Measurements from ENCODE around the gene RWDD1.

- no peak for TF ChIP-seq CTCF (conservative IDR thresholded peaks at IDR 0.05; ENCODE audit: low read length)
- no peak for TF ChIP-seq EZH2phosphoT487 (IDR thresholded peaks at IDR 0.05; ENCODE audit: borderline replicate concordance, low read depth, low read length)
These were observed 41.6 kb upstream of the RWDD1 start for GRCh38 chr6:116529466-116530290.

All from OCI-LY7 (cell line).